HEK293 (cell line): ENCODE measurements around the gene EYA2.

Experiments
- HOXD13 ChIP-seq: sonication (generic); formaldehyde crosslinking; IDR thresholded peaks from 2 replicates; pipeline ENCODE4 v1.8.0; 2022; ENCODE audit warnings: missing genetic modification reagents, borderline replicate concordance
- MEIS1 ChIP-seq: sonication (generic); formaldehyde crosslinking; IDR thresholded peaks from 2 replicates; pipeline ENCODE4 v1.8.1; 2022; ENCODE audit warnings: missing genetic modification reagents, mild to moderate bottlenecking, borderline replicate concordance
- SETDB1 ChIP-seq: IDR thresholded peaks from one replicate; pipeline ENCODE4 v1.6.1; 2017; ENCODE audit warnings: mild to moderate bottlenecking, low read length, moderate library complexity, mixed read lengths; ENCODE audit not compliant: insufficient read length
- ZBTB1 ChIP-seq: fragments of 450-650 bp; formaldehyde crosslinking; IDR thresholded peaks from 2 replicates; pipeline ENCODE4 v1.5.1; 2016; ENCODE audit warnings: missing biosample characterization, missing genetic modification characterization
- ZNF114 ChIP-seq: fragments of 450-650 bp; formaldehyde crosslinking; IDR thresholded peaks from 2 replicates; pipeline ENCODE4 v1.5.0; 2017; ENCODE audit warnings: missing biosample characterization, missing genetic modification characterization
- ZNF76 ChIP-seq: fragments of 450-650 bp; formaldehyde crosslinking; IDR thresholded peaks from 2 replicates; pipeline ENCODE4; 2016; ENCODE audit warnings: low read depth, missing biosample characterization, missing genetic modification characterization, borderline replicate concordance
- TF ChIP-seq, protein P1 (sequence below): fragments of 450-650 bp; IDR thresholded peaks from 2 replicates; pipeline ENCODE4 v1.5.1; 2018; ENCODE audit warnings: missing biosample characterization, mild to moderate bottlenecking, missing genetic modification characterization
- TF ChIP-seq, protein P2 (sequence below): fragments of 450-650 bp; formaldehyde crosslinking; IDR thresholded peaks from 2 replicates; pipeline ENCODE4 v1.5.1; 2016; ENCODE audit warnings: missing biosample characterization, missing genetic modification characterization
- TF ChIP-seq, protein P3 (sequence below): fragments of 450-650 bp; formaldehyde crosslinking; IDR thresholded peaks from 2 replicates; pipeline ENCODE4 v1.5.1; 2017; ENCODE audit warnings: missing biosample characterization, mild to moderate bottlenecking, missing genetic modification characterization, moderate library complexity
- TF ChIP-seq, protein P4 (sequence below): fragments of 450-650 bp; formaldehyde crosslinking; IDR thresholded peaks from 2 replicates; pipeline ENCODE4 v1.5.1; 2016; ENCODE audit warnings: missing biosample characterization, missing genetic modification characterization
- TF ChIP-seq, protein P5 (sequence below): fragments of 450-650 bp; formaldehyde crosslinking; IDR thresholded peaks from 2 replicates; pipeline ENCODE4 v1.5.1; 2016; ENCODE audit warnings: missing biosample characterization, missing genetic modification characterization

DNA sequence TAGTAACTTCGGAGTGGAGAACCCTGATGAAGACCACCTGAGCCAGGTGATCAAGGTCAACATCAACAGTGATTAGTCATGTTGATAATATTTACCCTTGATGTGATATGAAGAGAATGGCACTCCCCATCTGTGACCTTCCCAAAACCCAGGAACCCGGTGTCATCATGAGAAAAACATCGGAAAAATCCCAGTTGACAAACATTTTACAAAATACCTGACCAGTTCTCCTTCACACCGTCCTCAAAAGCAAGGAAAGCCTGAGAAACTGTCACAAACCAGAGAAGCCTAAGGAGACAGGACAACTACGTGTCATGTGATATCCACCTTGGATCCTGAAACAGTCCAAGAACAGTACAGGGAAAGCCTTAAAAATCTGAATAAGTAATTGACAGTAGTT is 264.5 kb downstream of the EYA2 start:
- TF ChIP-seq, protein P1, sequence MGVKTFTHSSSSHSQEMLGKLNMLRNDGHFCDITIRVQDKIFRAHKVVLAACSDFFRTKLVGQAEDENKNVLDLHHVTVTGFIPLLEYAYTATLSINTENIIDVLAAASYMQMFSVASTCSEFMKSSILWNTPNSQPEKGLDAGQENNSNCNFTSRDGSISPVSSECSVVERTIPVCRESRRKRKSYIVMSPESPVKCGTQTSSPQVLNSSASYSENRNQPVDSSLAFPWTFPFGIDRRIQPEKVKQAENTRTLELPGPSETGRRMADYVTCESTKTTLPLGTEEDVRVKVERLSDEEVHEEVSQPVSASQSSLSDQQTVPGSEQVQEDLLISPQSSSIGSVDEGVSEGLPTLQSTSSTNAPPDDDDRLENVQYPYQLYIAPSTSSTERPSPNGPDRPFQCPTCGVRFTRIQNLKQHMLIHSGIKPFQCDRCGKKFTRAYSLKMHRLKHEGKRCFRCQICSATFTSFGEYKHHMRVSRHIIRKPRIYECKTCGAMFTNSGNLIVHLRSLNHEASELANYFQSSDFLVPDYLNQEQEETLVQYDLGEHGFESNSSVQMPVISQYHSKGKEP (tag by site-specific recombination): no peak
- TF ChIP-seq, protein P2, sequence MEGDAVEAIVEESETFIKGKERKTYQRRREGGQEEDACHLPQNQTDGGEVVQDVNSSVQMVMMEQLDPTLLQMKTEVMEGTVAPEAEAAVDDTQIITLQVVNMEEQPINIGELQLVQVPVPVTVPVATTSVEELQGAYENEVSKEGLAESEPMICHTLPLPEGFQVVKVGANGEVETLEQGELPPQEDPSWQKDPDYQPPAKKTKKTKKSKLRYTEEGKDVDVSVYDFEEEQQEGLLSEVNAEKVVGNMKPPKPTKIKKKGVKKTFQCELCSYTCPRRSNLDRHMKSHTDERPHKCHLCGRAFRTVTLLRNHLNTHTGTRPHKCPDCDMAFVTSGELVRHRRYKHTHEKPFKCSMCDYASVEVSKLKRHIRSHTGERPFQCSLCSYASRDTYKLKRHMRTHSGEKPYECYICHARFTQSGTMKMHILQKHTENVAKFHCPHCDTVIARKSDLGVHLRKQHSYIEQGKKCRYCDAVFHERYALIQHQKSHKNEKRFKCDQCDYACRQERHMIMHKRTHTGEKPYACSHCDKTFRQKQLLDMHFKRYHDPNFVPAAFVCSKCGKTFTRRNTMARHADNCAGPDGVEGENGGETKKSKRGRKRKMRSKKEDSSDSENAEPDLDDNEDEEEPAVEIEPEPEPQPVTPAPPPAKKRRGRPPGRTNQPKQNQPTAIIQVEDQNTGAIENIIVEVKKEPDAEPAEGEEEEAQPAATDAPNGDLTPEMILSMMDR: no peak
- TF ChIP-seq, protein P3, sequence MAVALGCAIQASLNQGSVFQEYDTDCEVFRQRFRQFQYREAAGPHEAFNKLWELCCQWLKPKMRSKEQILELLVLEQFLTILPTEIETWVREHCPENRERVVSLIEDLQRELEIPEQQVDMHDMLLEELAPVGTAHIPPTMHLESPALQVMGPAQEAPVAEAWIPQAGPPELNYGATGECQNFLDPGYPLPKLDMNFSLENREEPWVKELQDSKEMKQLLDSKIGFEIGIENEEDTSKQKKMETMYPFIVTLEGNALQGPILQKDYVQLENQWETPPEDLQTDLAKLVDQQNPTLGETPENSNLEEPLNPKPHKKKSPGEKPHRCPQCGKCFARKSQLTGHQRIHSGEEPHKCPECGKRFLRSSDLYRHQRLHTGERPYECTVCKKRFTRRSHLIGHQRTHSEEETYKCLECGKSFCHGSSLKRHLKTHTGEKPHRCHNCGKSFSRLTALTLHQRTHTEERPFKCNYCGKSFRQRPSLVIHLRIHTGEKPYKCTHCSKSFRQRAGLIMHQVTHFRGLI: no peak
- TF ChIP-seq SETDB1 (no peak), ZNF114 (tag by site-specific recombination) (no peak), MEIS1 (no peak), ZNF76 (tag by site-specific recombination) (no peak), HOXD13 (CRISPR knock-in tag) (no peak), ZBTB1 (tag by site-specific recombination) (no peak)
- TF ChIP-seq, protein P4, sequence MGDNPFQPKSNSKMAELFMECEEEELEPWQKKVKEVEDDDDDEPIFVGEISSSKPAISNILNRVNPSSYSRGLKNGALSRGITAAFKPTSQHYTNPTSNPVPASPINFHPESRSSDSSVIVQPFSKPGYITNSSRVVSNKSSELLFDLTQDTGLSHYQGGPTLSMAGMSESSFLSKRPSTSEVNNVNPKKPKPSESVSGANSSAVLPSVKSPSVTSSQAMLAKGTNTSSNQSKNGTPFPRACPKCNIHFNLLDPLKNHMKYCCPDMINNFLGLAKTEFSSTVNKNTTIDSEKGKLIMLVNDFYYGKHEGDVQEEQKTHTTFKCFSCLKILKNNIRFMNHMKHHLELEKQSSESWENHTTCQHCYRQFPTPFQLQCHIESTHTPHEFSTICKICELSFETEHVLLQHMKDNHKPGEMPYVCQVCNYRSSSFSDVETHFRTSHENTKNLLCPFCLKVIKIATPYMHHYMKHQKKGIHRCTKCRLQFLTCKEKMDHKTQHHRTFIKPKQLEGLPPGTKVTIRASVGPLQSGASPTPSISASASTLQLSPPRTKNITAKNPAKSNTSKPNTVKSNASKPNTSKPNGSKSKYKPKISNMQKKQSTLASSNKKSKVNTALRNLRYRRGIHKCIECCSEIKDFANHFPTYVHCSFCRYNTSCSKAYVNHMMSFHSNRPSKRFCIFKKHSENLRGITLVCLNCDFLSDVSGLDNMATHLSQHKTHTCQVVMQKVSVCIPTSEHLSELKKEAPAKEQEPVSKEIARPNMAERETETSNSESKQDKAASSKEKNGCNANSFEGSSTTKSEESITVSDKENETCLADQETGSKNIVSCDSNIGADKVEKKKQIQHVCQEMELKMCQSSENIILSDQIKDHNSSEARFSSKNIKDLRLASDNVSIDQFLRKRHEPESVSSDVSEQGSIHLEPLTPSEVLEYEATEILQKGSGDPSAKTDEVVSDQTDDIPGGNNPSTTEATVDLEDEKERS (tag by site-specific recombination): no peak
- TF ChIP-seq, protein P5, sequence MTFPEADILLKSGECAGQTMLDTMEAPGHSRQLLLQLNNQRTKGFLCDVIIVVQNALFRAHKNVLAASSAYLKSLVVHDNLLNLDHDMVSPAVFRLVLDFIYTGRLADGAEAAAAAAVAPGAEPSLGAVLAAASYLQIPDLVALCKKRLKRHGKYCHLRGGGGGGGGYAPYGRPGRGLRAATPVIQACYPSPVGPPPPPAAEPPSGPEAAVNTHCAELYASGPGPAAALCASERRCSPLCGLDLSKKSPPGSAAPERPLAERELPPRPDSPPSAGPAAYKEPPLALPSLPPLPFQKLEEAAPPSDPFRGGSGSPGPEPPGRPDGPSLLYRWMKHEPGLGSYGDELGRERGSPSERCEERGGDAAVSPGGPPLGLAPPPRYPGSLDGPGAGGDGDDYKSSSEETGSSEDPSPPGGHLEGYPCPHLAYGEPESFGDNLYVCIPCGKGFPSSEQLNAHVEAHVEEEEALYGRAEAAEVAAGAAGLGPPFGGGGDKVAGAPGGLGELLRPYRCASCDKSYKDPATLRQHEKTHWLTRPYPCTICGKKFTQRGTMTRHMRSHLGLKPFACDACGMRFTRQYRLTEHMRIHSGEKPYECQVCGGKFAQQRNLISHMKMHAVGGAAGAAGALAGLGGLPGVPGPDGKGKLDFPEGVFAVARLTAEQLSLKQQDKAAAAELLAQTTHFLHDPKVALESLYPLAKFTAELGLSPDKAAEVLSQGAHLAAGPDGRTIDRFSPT: no peak
